GM12891 (cell line): ENCODE data around the gene NPIPA1.
"Not testable (repeated sequence)": the region's sequence is repeated elsewhere in the genome, so short reads cannot be mapped to it uniquely, and the experiment has no call there.

Source experiments
- POLR2A ChIP-seq: IDR thresholded peaks from 2 replicates; pipeline ENCODE4 v1.6.1; 2011; ENCODE audit warnings: low read depth, low read length, control low read depth
- POLR2AphosphoS5 ChIP-seq: IDR thresholded peaks from 2 replicates; pipeline ENCODE4 v1.6.1; 2011; ENCODE audit warnings: low read depth, low read length, control low read depth
- POU2F2 ChIP-seq: IDR thresholded peaks from 2 replicates; pipeline ENCODE4 v1.6.1; 2011; ENCODE audit warnings: low read depth, mild to moderate bottlenecking, control low read depth, low read length, moderate library complexity
- SPI1 ChIP-seq: IDR thresholded peaks from 2 replicates; pipeline ENCODE4 v1.6.1; 2011; ENCODE audit warnings: low read depth, low read length, control low read depth
- TAF1 ChIP-seq: IDR thresholded peaks from 2 replicates; pipeline ENCODE4 v1.6.1; 2011; ENCODE audit warnings: low read depth, low read length, control low read depth

DNA sequence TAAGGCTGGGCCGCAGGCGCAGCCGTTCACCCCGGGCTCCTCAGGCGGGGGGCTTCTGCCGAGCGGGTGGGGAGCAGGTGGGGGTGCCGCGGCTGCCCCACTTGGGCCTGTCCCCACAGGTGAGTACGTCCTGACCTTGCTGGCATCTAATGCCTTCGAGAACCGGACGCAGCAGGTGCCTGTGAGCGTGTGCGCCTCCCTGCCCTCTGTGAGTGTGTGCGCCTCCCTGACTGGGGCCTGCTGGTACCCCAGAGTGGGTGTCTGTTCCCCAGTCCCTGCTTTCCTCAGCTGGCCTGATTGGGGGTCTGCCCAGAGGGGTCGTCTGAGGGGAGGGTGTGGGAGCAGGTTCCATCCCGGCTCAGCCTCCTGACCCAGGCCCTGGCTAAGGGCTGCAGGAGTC lies 12.3 kb upstream of the NPIPA1 start:
- TF ChIP-seq POLR2A, POLR2AphosphoS5, POU2F2, SPI1, TAF1: not testable (repeated sequence)
